Body of pancreas (tissue), 4 donors: ENCODE results near the gene SETD7. TPM values are rescaled to one million over a fixed set of nuclear protein-coding genes. Genes with fewer than 3 reads are reported as not detected.

ENCODE experiments used
- ATAC-seq: fragments of 150-250 bp; one replicate; pipeline ENCODE4 v1.9.1; 2016
- DNase-seq, 4 donors: peaks; one replicate each; pipeline ENCODE4 v3.0.0-alpha.2; 2019
- H3K27ac ChIP-seq, 4 donors: fragments of 200-600 bp; sonication (generic); 1 replicate in 3 of 4; 2 replicates in 1 of 4; pipeline versions ENCODE4 v1.5.1 to v1.6.1; 2016 to 2019; ENCODE audit warnings: mild to moderate bottlenecking in 1 of 4, mixed read lengths in 1 of 4, moderate library complexity in 1 of 4
- H3K27me3 ChIP-seq, 2 donors: fragments of 200-600 bp; sonication (generic); one replicate each; pipeline ENCODE4 v1.6.0; 2016; ENCODE audit warnings: mild to moderate bottlenecking in 1 of 2
- H3K36me3 ChIP-seq, 2 donors: fragments of 200-600 bp; sonication (generic); replicated peaks in 1 of 2; 2 replicates each; pipeline ENCODE4 v1.5.1; 2016; ENCODE audit warnings: low read depth in 2 of 2; ENCODE audit not compliant: insufficient read depth in 1 of 2
- H3K4me1 ChIP-seq: fragments of 200-600 bp; sonication (generic); one replicate; pipeline ENCODE4 v1.6.0; 2016
- H3K4me3 ChIP-seq, 2 donors: fragments of 200-600 bp; sonication (generic); 1 replicate in 1 of 2; 2 replicates in 1 of 2; pipeline ENCODE4 v1.5.1; 2016 to 2019
- H3K9me3 ChIP-seq, 3 donors: fragments of 200-600 bp; sonication (generic); 1 replicate in 2 of 3; 2 replicates in 1 of 3; pipeline ENCODE4 v1.5.1; 2016
- CTCF ChIP-seq, 7 experiments: fragments of 450-650 bp in 4 of 7; fragments of 200-600 bp in 3 of 7; sonication (generic) in 3 of 7; IDR thresholded peaks; one replicate each; pipeline ENCODE4 v1.5.1; 2016 to 2019; ENCODE audit warnings: antibody characterized with exemption in 7 of 7
- POLR2A ChIP-seq, 3 donors: fragments of 450-650 bp; IDR thresholded peaks; one replicate each; pipeline ENCODE4 v1.6.1; 2016; ENCODE audit warnings: antibody characterized with exemption in 3 of 3, mild to moderate bottlenecking in 2 of 3
- WGBS, 2 donors: methylation state at CpG; one replicate each; pipeline ENCODE4 v1.1.5; 2017; 5-methylcytosine and 5-hydroxymethylcytosine counted together
- intact Hi-C: fragments of 100-400 bp; cut with DNase I; formaldehyde crosslinking; loops from one replicate; pipeline ENCODE4 v1.15.1; 2023
- total RNA-seq, 2 donors: library from RNA; depleted of rRNA; stranded (reverse); fragments of >200 nt; gene quantifications; one replicate each; pipeline ENCODE4 v1.1.0, GENCODE V29; 2016

SETD7 gene
- total RNA-seq, 2 donors from 2014 or later = 21.8 to 34.8 TPM

- 58 to 63% methylated on average over 4 of the region's 4 CpGs for WGBS, 2 donors
- H3K4me1 ChIP-seq = no peaks in the 10 kb centered on the region
- no peak for DNase-seq
- peaks cover 4 to 17% of the 10 kb centered on the region in 2 donors for H3K36me3 ChIP-seq
- intact Hi-C loops = no loop called here
- no peak overlapping the region for H3K4me3 ChIP-seq
- no peak for ATAC-seq
- TF ChIP-seq CTCF (IDR thresholded peaks at IDR 0.05) (no peak), POLR2A (IDR thresholded peaks at IDR 0.05) (no peak)
- H3K9me3 ChIP-seq = no peaks in the 10 kb centered on the region
- H3K27me3 ChIP-seq = no peaks in the 10 kb centered on the region
- no peak overlapping the region for H3K27ac ChIP-seq
Observed at GRCh38 chr4:139522457-139522856, 33.6 kb downstream of the SETD7 start.

- no peak overlapping the region for H3K27ac ChIP-seq
- no peaks in the 10 kb centered on the region for H3K9me3 ChIP-seq
- WGBS, 2 donors = 87 to 90% methylated on average over 4 of the region's 4 CpGs
- H3K27me3 ChIP-seq = no peaks in the 10 kb centered on the region
- ATAC-seq (no peak), DNase-seq (no peak)
- intact Hi-C loops = no loop called here
- no peak overlapping the region for H3K4me3 ChIP-seq
- peaks cover 0 to 20% of the 10 kb centered on the region in 2 donors for H3K36me3 ChIP-seq
- TF ChIP-seq CTCF (IDR thresholded peaks at IDR 0.05) (no peak), POLR2A (IDR thresholded peaks at IDR 0.05) (no peak)
- no peaks in the 10 kb centered on the region for H3K4me1 ChIP-seq
Observed at GRCh38 chr4:139521754-139522401, 34.1 kb downstream of the SETD7 start.

GRCh38 chr4:139515531-139515958, 40.5 kb downstream of the SETD7 start:
- Histone ChIP-seq H3K27ac (no peak overlapping the region), H3K27me3 (no peaks in the 10 kb centered on the region), H3K9me3 (no peaks in the 10 kb centered on the region), H3K36me3 (peaks cover 0 to 21% of the 10 kb centered on the region in 2 donors), H3K4me3 (no peak overlapping the region), H3K4me1 (no peaks in the 10 kb centered on the region)
- no peak for ATAC-seq
- WGBS, 2 donors = 42 to 44% methylated on average over 4 of the region's 4 CpGs
- intact Hi-C loops = no loop called here
- no peak for DNase-seq
- no peak for TF ChIP-seq POLR2A (IDR thresholded peaks at IDR 0.05)
- no peak for TF ChIP-seq CTCF (IDR thresholded peaks at IDR 0.05)

- Histone ChIP-seq H3K27me3 (no peaks in the 10 kb centered on the region), H3K9me3 (no peaks in the 10 kb centered on the region), H3K36me3 (peaks cover 0 to 24% of the 10 kb centered on the region in 2 donors), H3K27ac (no peak overlapping the region), H3K4me1 (no peaks in the 10 kb centered on the region), H3K4me3 (no peak overlapping the region)
- no peak for TF ChIP-seq CTCF (IDR thresholded peaks at IDR 0.05)
- no peak for ATAC-seq
- WGBS, 2 donors = 78% methylated on average over 6 to 8 of the region's 8 CpGs
- intact Hi-C loops = no loop called here
- DNase-seq = no peak
Observed at GRCh38 chr4:139514382-139515059, 41.5 kb downstream of the SETD7 start.
